GM19455 (cell line): Measurements from ENCODE around the gene SLC35E1.

Experiments
- ATAC-seq: cut with Tn5 transposase; IDR thresholded peaks from one replicate; pipeline ENCODE4 v1.9.1; 2021; ENCODE audit not compliant: unreplicated experiment

The SLC35E1 gene

DNA sequence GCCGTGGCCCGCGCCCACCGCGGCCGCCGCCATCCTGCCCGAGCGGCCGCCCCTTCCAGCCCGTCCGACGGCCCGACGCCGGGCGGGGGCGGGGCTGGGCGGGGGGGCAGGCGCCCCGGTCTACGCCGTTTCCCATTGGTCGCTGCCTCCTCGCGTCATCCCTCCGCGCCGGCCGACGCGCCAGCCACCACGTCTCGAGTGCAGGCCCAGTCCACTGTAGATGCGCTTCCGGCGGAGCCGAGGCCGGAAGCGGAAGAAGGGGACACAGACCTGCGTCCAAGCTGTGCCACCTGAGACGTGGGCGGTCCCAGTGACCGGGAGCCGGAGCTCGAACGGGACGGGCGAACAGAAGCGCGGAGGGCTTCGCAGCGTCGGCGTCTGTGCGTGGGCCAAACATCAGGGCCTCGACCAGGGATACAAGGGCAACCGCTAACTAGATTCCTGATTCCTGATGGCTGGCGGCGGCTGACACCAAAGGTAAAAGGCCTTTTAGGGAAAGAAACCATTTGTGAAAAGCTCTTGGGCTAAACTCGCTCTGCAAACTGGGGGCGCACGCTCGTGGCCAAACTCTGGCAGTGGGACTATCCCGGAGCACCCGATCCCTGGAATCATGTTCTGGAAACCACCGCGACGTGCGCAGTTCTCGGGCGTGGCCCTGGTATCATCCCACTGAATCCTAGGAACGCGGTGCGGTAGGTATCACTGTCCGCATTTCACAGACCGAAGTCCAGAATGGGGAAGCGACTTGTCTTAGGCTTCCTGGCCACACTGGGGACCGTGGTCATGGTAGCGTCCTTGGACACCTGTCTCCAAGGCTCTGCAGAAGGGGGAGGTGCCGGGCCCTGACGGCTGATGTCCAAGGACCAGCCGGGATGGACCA, at the start of gene SLC35E1:
TSS of gene SLC35E1 (minus strand) at position 84 of the 880 bp plus-strand sequence. CDS start at position 33, 51 bp downstream.
- ATAC-seq, result peak; percentile 82

DNA sequence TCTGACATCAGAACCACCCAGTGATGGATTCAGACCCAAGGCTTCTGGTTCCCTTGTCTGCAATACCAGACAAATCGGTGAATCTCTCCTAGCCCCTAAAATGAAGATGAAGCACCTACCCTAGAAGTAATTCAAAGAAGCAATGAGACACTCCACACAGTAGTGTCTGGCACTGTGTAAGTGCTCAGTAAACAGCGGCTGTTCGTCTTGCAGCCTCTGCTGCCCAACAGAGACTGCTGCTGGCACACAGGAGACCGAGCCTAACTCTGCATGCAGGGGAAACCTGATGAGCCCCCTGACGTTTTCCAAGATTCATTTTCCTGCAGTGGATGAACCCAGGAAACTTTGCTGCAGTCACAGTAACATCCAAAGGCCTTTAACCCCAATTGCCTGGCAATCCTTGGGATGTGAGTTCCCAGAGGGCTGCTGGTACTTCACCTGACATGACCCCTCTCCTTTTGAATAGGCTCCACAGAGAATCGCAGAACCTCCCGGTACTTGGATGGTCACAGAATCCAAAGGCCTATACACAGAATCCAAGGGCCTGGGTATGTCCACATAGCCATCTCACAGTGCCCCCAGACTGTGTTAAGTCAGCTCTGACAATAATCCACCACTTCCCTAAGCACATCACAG, 49.1 kb upstream of the SLC35E1 start:
- no peak for ATAC-seq

DNA sequence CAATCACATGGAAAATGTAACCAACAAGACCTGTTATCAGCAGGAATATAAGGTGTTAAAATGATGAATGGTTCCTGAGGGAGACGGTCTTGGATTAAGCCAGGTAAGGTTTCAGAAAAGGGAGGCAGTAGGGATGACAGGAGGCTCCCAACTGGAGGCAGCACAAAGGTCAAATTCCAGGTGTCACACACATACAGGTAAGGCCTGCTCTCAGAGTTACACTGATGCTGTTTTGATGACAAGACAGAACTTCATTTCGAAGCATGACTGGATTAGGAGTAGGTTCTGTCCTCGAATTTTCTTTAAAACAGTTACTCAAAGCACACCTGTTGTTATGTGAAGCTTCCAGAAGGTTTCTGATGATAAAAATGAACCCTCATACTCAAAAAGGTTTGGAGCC, 48.4 kb upstream of the SLC35E1 start:
- ATAC-seq, result no peak

DNA sequence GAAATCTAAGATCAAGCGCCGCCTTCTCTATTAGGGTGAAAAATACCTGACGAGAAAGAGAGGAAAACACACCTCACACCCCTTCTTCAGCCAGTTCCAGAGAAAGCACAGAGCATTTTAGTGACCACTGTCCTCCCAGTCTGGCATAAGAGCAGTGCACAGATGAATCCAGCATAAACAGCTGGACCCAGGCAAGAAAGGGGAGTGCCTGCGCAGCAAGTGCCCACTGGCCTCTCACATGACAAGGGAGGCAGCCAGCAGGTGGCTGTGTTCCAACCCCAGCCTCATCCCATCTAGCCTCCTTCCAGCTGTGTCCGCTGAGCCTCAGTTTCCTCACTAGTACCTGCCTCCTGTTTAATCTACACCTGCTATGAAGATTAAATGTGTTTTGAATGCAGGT, 47.8 kb upstream of the SLC35E1 start:
- no peak for ATAC-seq

DNA sequence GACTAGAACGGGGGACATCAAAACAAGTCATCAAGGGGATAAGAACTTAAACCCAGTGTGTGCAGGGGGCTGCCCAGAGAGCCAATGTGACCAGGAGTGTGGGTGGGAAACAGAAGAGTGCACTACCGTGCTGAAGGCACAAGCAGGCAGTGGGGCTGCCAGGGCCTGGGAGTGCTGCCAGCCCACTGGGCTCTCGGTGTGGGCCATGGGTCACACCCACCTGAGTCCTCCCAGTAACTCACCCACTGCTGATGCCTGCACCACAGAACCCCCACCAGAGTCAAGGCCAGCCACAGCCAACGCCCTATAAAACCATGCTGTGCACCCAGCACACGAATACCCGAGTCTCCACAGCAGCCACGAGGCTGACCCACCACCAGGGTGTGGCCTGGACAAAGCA, 47.2 kb upstream of the SLC35E1 start:
- no peak for ATAC-seq

DNA sequence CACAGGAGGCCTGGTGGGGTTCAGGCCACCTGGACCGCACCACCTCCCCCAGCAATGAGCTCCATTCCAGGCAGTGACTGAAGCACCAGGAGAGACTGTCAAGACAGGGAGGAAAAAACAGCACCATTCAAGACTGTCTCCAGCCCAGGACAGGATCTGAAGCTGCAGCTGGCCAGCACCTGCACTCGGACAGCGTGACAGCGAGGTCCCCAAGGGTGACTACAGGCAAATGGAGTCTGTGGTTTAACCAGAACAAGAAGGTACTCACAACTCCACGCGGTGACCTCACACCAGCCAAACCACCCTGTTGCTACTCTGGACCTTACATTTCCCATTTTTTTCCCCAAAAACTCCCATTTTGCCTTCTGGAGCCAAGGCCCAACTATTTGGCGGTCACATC, 46.0 kb upstream of the SLC35E1 start:
- ATAC-seq, result no peak

DNA sequence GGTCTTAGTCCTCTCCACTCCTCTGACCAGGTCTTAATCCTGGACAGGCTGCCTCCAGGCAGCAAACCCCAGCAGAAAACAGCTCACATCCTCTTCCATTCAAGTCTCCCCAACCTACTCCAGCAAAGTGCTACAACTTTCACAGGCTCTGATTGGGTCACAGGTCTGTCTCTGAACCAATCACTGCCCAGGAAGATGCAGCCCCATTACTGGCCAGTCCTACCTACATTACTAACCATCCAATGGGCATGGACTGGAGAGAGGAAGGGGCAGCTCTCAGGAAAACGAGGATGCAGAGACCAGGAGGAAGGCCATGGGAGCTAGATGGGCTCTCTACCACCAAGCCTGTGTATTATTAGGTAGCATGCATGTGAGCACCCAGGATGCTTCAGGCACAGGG, 43.6 kb upstream of the SLC35E1 start:
- no peak for ATAC-seq

DNA sequence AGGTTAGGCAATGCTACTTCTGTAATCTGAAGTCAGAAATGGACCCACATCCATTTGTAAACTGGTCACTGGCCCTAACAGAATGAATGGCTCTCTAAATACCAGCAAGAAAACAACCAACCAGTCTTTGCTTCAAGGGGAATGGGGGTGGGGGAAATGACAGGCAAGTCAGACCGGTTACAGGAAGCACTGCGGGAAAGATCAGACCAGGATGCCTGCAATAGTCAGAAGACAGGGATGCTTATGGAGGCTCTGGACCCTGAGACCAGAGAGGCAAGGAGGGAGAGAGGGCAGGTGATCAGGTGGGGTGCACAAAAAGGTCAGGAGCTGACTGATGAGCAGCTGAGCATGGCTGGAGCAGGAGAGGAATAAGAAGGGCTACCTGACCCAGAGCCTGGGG, 42.7 kb upstream of the SLC35E1 start:
- ATAC-seq, result no peak

DNA sequence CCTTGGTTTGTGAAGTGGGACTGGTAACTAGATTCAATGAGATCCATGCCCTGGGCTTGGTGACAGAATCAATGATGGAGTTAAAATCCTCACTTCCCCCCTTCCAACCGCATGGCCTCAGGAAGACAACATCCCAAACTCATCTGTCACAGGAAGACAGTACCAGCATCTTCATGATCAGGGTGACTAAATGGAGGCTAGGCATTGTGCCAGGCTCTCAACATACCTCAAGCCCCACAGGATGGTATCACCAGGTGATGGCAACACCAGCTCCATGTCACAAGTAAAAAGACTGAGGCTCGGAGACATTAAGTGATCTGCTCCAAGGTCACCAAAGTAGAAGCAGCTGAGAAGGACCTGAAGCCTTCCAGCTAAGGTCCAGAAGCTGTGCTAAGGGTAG, 41.6 kb upstream of the SLC35E1 start:
- no peak for ATAC-seq

DNA sequence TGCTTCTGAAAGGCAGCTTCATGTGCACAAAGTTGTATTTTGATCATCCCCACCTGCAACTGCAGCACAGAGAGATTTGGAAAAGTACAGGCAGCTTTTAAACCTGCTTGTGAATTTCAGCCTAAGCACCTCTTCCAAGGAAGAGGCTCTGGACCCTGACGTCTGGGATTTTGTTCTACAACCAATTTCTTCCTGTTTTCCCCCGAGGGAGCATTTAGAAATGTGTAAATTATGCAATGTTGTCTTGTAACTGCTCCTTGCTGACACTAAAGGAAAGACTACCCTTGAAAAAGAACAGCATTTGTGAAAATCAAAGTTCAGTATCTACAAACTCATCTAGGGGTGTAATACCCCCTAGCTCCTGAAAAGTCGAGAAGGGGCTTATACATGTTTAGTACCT, 40.4 kb upstream of the SLC35E1 start:
- ATAC-seq, result no peak

DNA sequence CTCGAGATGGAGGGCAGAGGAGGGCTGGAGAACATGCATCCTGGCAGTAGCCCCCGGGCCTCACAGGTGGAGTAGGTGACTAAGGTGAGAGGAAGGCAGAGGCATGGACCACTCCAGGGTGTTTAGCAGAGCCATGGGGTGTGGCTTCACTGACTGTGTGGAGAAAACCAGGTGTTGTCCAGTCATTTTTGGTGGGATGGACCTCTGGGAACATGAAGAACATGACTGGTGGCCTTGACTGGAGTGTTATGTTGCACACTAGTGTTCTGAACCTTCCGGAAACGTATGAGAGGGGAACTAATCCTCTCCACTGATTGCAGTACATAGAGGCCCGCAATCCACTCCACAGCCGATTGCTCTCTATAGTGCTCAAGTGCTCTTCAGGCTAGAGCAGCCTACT, 38.9 kb upstream of the SLC35E1 start:
- ATAC-seq, result no peak

DNA sequence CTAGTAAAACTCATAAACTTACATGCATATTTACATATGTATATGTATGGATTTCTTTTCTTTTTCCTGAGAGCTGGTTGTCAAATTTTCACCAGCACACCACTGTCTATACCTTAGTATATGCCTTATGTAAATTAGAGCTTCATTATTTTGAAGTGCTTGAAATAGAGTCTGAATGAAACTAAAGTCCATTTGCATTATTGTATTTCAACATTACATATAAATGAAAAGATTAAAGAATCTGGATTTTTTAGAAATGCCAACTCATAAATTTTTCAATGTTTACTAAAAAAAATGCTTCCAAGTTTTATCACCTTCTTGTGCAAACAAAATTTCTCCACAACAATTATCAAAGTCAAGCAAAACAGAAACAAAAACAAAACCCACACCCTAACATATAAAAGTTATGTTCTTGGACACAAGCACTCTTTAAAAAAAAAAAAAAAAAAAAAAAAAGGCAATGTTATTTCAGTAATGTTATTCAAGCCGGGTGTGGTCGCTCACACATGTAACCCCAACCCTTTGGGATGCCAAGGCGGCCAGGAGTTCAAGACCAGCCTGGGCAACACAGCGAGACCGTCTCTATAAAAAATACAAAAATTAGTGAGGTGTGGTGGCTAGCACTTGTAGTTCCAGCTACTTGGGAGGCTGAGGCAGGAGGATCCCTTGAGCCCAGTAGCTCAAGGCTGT, 37.4 kb upstream of the SLC35E1 start:
- no peak for ATAC-seq

DNA sequence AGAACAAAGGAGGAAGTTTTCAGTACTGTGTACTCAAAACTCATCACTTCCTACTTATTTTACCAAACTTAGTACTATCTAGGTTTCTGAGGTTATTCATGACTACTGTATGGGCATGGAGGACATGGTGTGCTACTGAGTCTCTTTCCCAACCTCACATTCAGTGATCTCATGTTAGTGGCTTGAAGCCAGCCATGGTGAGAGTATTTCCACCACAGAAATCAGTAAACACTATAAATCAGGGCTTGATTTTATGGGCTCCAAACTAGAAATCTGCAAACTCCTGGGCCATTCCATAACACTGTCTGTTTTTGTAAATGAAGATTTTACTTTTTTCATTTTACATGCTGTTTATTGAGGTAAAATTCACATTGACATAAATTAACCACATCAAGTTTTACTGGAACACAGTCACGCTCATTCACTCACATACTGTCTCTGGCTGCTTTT, 36.1 kb upstream of the SLC35E1 start:
- ATAC-seq, result no peak

DNA sequence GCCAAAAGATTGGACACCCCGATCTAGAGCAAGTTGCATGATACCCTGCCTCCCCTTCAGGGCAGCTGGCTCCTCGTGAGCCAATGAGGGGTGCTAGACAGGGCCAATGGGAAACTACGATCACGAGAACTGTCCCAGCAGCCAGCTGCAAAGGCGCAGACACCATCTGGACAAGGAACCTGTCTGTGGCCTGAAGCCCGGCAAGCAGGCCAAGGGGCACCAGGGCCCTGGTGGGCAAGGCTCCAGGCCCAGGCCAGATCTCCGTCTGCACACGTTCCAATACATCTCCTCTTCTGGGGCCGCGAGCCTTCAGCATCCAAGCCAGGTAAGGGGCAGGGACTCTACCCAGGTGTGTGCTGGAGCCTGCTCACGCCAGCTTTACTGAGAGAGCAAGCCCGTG, 35.6 kb upstream of the SLC35E1 start:
- ATAC-seq, result no peak

DNA sequence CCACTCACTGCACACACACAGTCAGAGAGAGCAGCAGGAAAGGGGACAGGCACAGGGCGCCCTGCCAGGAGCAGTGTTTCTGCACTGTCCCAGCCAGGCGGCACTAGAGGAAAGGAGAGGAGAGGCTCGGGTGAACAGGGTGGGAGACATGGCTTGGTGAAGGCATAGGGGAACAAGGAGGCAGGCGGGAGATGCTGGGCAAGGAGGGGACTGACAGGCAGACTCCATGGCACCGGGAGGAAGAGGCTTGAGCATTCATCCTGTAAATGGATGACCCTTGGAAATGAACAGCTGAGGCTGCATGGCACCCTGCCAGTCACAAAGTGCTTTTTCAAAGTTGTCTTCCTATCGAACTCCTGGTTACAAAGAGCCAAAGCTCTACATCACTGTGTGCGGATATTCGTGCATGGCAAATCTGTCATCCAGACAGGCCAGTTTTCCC, 33.4 kb upstream of the SLC35E1 start:
- ATAC-seq, result no peak

DNA sequence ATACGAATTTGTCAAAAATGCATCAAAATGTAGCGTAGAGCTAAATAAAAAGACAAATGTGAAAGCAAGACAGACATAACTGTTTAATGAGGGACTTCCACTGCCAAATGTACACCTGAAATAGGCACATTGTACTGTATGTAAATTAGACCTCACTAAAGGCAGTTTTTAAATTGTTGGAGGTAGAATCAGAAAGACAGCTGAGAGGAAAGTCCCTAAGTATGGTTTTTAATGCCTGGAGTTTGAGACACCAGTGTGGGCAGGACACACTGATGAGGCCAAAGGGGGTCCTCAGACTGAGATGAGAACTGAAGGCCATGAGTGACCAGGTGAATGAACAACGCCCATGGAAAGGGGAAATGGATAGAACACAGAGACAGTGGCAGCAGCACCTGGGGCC, 32.9 kb upstream of the SLC35E1 start:
- no peak for ATAC-seq

DNA sequence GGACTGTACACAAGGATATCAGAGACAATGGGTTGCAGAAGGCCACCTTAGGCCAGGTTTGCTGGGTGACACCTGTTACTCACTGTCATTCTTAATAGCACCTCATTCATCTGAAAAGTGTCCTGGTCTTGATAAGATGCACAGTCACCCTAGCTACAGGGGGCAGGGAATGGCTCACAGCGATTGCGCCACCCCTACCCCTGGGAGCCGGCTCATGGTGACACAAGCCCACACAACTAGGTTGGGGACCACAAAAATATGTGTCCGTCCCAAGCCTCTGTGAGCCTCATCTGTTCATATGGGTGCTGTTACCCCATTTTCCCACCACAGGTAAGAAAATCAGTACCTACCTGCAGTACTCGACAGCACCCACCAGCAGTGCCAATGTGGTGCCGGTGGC, 32.4 kb upstream of the SLC35E1 start:
- no peak for ATAC-seq

DNA sequence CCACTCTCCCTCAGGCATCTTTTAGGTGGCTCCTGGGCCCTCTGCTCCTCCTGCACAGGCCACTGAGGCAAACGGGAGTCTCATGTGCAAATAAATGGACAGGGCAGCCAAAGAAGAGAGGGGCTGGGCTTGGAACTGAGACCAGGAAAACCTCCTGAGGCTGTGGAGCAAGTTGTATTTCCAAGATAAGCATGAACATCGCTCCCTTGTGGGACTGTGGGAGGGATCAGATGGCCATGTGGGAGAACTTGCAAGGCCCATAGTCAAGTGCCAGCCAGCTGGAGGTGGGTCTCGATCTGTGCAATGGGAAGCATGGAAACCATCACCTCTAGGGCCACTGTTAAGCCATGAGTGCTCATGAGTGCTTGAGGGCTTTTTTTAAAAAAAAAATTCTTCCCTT, 30.9 kb upstream of the SLC35E1 start:
- no peak for ATAC-seq

DNA sequence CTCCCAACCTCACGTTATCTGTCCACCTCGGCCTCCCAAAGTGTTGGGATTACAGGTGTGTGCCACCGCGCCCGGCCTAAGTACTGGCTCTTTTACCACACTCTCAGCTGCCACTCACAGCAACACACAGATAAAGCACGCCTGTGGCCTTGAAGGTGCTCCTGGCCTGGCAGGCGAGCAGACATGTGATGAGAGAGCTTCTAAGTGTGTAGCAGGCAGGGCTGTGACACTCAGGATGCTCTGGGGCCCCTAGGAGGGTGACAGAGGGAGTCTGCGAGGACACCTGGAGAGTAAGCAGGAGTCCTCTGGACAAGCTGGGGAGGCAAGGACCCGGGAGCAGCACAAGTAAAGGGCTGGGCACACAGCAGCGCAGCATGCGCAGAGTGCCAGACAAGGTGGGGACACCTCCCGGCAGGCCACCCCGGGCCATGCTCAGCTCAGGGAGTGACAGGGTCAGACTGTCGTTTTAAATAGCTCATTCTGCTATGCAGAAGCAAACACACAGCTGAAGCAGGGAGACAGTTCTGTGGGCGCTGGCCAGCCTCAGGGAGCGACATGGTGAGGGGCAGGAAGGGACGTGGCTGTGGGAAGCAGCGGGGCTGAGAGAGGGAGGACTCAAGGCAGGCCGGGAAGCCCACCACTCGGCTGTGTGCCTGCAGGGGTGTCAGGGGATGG, 29.3 kb upstream of the SLC35E1 start:
- ATAC-seq, result no peak

DNA sequence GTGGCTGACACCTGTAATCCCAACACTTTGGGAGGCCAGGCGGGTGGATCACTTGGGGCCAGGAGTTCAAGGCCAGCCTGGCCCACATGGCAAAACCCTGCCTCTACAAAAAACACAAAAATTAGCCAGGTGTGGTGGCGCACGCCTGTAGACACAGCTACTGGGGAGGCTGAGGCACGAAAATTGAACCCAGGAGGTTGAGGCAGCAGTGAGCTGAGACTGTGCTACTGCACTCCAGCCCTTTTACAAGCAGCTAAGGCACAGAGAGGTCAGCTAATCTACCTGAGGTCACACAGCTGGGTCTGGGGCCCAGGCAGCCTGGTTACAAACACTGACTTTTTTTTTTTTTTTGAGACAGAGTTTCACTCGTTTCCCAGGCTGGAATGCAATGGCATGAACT, 28.6 kb upstream of the SLC35E1 start:
- ATAC-seq, result no peak

DNA sequence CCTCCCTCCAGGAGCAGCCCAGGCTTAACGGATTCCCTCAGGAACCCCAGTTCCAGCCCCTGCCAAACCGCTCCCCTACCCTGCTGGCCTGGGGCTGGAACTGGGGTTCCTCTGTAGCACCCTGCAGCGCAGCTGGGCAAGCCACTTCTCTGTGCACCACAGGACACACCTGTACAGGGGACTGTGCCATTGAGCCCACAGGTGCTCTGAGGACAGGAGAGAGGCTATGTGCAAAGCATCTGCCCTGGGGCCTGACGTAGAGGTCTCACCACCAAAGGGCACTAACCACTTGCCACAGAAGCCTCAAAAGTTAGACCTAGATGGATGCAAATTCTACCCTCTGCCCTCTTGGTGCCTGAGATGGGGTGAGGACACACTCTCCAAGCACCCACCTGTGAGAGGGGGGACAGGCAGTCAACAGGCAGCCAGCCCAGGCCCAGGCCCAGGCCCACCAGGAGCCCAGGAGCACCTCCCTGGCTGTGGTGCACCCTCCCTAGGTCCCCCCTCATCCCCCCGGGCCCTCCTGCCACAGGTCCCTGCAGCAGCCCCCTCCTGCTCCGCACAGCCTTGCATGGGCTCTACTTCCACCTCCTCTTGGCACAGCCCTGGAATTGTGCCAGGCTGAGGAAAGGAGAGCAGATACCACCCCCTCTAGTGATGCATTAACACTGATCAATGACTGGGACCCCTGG, 27.6 kb upstream of the SLC35E1 start:
- ATAC-seq, result no peak
